HUES6 (cell line): ENCODE measurements around the gene GLDN.

Source experiments
- H3K27ac ChIP-seq: 2 replicates; pipeline ENCODE4 v1.7.0; 2013; ENCODE audit warnings: low read depth, mild to moderate bottlenecking, low read length, inconsistent platforms
- H3K27me3 ChIP-seq: 2 replicates; pipeline ENCODE4 v1.6.1; 2013; ENCODE audit warnings: low read length; ENCODE audit not compliant: control insufficient read depth, insufficient read depth
- H3K36me3 ChIP-seq: 2 replicates; pipeline ENCODE4 v1.6.1; 2013; ENCODE audit warnings: low read length; ENCODE audit not compliant: control insufficient read depth, insufficient read depth
- H3K4me1 ChIP-seq: 2 replicates; pipeline ENCODE4 v1.6.1; 2013; ENCODE audit warnings: low read length; ENCODE audit not compliant: control insufficient read depth, insufficient read depth
- H3K4me3 ChIP-seq: 2 replicates; pipeline ENCODE4 v1.5.1; 2013; ENCODE audit warnings: low read depth, low read length
- H3K9ac ChIP-seq: one replicate; pipeline ENCODE4 v1.6.1; 2013; ENCODE audit warnings: mild to moderate bottlenecking, low read length
- H3K9me3 ChIP-seq: 2 replicates; pipeline ENCODE4 v1.6.1; 2013; ENCODE audit warnings: low read depth, low read length; ENCODE audit not compliant: control insufficient read depth, insufficient read depth

Gene GLDN

DNA sequence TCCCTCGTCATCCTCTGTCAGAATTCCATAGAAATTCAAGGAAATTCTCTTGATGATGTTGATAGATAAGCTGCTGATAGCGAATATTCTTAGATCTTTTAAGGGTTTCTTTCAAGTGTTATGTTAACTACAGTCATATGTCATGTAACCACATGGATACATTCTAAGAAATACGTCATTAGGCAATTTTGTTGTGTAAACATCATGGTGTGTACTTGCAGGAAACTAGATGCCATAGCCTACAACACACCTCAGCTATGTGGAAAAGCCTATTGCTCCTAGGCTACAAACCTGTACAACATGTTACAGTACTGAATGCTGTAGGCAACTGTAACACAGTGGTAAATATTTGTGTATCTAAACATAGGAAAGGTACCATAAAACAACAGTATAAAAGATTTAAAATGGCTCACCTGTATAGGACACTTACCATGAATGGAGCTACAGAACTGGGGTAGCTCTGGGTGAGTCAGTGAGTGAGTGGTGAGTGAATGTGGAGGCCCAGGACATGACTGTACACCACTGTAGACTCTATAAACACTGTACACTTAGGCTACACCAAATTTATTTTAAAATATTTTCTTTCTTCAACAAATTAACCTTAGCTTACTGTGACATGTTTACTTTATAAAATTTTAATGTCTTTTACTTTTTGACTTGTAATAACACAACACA, 34.6 kb downstream of the GLDN start:
- Histone ChIP-seq H3K36me3 (no peaks in the 10 kb centered on the region), H3K9ac (no peak overlapping the region), H3K9me3 (no peaks in the 10 kb centered on the region), H3K4me1 (no peaks in the 10 kb centered on the region), H3K27me3 (peaks cover 3% of the 10 kb centered on the region; the same call in 1 of the 2 replicates), H3K4me3 (no peak overlapping the region), H3K27ac (no peak overlapping the region)

GRCh38 chr15:51377038-51377786, 35.8 kb downstream of the GLDN start:
- Histone ChIP-seq H3K4me1 (no peaks in the 10 kb centered on the region), H3K9ac (no peak overlapping the region), H3K27me3 (peaks cover 3% of the 10 kb centered on the region; the same call in 1 of the 2 replicates), H3K27ac (no peak overlapping the region), H3K4me3 (no peak overlapping the region), H3K9me3 (no peaks in the 10 kb centered on the region), H3K36me3 (no peaks in the 10 kb centered on the region)

GRCh38 chr15:51378406-51378805, 37.0 kb downstream of the GLDN start:
- H3K27ac ChIP-seq = no peak overlapping the region
- H3K4me3 ChIP-seq = no peak overlapping the region

GRCh38 chr15:51379390-51379789, 37.9 kb downstream of the GLDN start:
- Histone ChIP-seq H3K27me3 (peaks cover 3% of the 10 kb centered on the region; the same call in 1 of the 2 replicates), H3K4me3 (no peak overlapping the region), H3K4me1 (no peaks in the 10 kb centered on the region; the same call in 1 of the 2 replicates), H3K9ac (no peak overlapping the region), H3K27ac (no peak overlapping the region), H3K9me3 (no peaks in the 10 kb centered on the region), H3K36me3 (no peaks in the 10 kb centered on the region)

More at GRCh38 chr15:51378406-51378805, 37.0 kb downstream of the GLDN start:
- Histone ChIP-seq H3K27me3 (peaks cover 3% of the 10 kb centered on the region; the same call in 1 of the 2 replicates), H3K9me3 (no peaks in the 10 kb centered on the region), H3K36me3 (no peaks in the 10 kb centered on the region), H3K9ac (no peak overlapping the region), H3K4me1 (no peaks in the 10 kb centered on the region; the same call in 1 of the 2 replicates)

GRCh38 chr15:51380999-51381806, 39.7 kb downstream of the GLDN start:
- no peak overlapping the region for H3K27ac ChIP-seq
- 0 out of 2 replicates have a peak overlapping the region, but pooled peaks have one; percentile 5 for H3K4me3 ChIP-seq
- H3K9me3 ChIP-seq = no peaks in the 10 kb centered on the region
- peaks cover 3% of the 10 kb centered on the region; the same call in 1 of the 2 replicates for H3K27me3 ChIP-seq
- no peak overlapping the region for H3K9ac ChIP-seq
- no peaks in the 10 kb centered on the region for H3K36me3 ChIP-seq
- no peaks in the 10 kb centered on the region; the same call in 1 of the 2 replicates for H3K4me1 ChIP-seq

GRCh38 chr15:51382787-51383186, 41.3 kb downstream of the GLDN start:
- Histone ChIP-seq H3K27ac (no peak overlapping the region), H3K36me3 (no peaks in the 10 kb centered on the region), H3K4me3 (no peak overlapping the region), H3K27me3 (peaks cover 3% of the 10 kb centered on the region; the same call in 1 of the 2 replicates), H3K9me3 (no peaks in the 10 kb centered on the region), H3K4me1 (no peaks in the 10 kb centered on the region; the same call in 1 of the 2 replicates), H3K9ac (no peak overlapping the region)

- H3K4me1 ChIP-seq = peaks cover 15% of the 10 kb centered on the region
- no peaks in the 10 kb centered on the region for H3K36me3 ChIP-seq
- H3K4me3 ChIP-seq = no peak overlapping the region
- no peaks in the 10 kb centered on the region for H3K9me3 ChIP-seq
- H3K9ac ChIP-seq = no peak overlapping the region
- H3K27ac ChIP-seq = no peak overlapping the region
- H3K27me3 ChIP-seq = no peaks in the 10 kb centered on the region
Measured at GRCh38 chr15:51386029-51386428, 44.6 kb downstream of the GLDN start.

- H3K27me3 ChIP-seq = no peaks in the 10 kb centered on the region
- H3K4me3 ChIP-seq = no peak overlapping the region
- H3K9me3 ChIP-seq = 0 out of 2 replicates have a peak, but pooled peaks cover under 1% of the 10 kb centered on the region
- H3K4me1 ChIP-seq = peaks cover 19% of the 10 kb centered on the region
- no peaks in the 10 kb centered on the region for H3K36me3 ChIP-seq
- no peak overlapping the region for H3K27ac ChIP-seq
- H3K9ac ChIP-seq = no peak overlapping the region
Measured at GRCh38 chr15:51386486-51386885, 45.0 kb downstream of the GLDN start.

- Histone ChIP-seq H3K27me3 (no peaks in the 10 kb centered on the region), H3K9ac (no peak overlapping the region), H3K9me3 (peaks cover 7% of the 10 kb centered on the region; the same call in 1 of the 2 replicates), H3K4me1 (peaks cover 21% of the 10 kb centered on the region), H3K36me3 (no peaks in the 10 kb centered on the region), H3K27ac (no peak overlapping the region), H3K4me3 (no peak overlapping the region)
Measured at GRCh38 chr15:51386960-51387698, 45.7 kb downstream of the GLDN start.

- Histone ChIP-seq H3K36me3 (no peaks in the 10 kb centered on the region), H3K27me3 (no peaks in the 10 kb centered on the region), H3K9ac (no peak overlapping the region), H3K4me3 (no peak overlapping the region), H3K9me3 (peaks cover 9% of the 10 kb centered on the region; the same call in 1 of the 2 replicates), H3K27ac (no peak overlapping the region), H3K4me1 (peaks cover 21% of the 10 kb centered on the region)
Measured at GRCh38 chr15:51387699-51388041, 46.2 kb downstream of the GLDN start.
